C1 segment of cervical spinal cord (tissue), 14 donors: Measurements from ENCODE around the gene CLEC4G.
A peak's percentile ranks its signal among the peaks of the same experiment; 100 is the strongest.

Source experiments
- DNase-seq, 14 donors: peaks; one replicate each; lab custom pipeline; 2025; lab: John Stamatoyannopoulos, UW

The CLEC4G gene

GRCh38 chr19:7729831-7730285 lies 2.1 kb downstream of the CLEC4G start:
- DNase-seq: peak in 1 of 14 donors; percentile 40

- DNase-seq: no peak
Observed at GRCh38 chr19:7729211-7729610, 2.7 kb downstream of the CLEC4G start.

GRCh38 chr19:7725791-7726190 lies 6.1 kb downstream of the CLEC4G start:
- no peak for DNase-seq

GRCh38 chr19:7722231-7722651 lies 9.7 kb downstream of the CLEC4G start:
- peak in 1 of 14 donors; percentile 88 for DNase-seq

GRCh38 chr19:7720351-7720750 lies 11.6 kb downstream of the CLEC4G start:
- DNase-seq: no peak

- no peak for DNase-seq
Observed at GRCh38 chr19:7718668-7719067, 13.2 kb downstream of the CLEC4G start.

GRCh38 chr19:7716762-7717161 lies 15.1 kb downstream of the CLEC4G start:
- DNase-seq: no peak

- DNase-seq: peak in 1 of 14 donors; percentile 81
Observed at GRCh38 chr19:7715671-7716070, 16.2 kb downstream of the CLEC4G start.

- no peak for DNase-seq
Observed at GRCh38 chr19:7710616-7711015, 21.3 kb downstream of the CLEC4G start.

GRCh38 chr19:7709932-7710460 lies 21.9 kb downstream of the CLEC4G start:
- DNase-seq: no peak

GRCh38 chr19:7706955-7707456 lies 24.9 kb downstream of the CLEC4G start:
- no peak for DNase-seq

- DNase-seq: no peak
Observed at GRCh38 chr19:7706188-7706954, 25.5 kb downstream of the CLEC4G start.

- DNase-seq: peak in 4 of 14 donors; percentile 1 to 11 (median 1)
Observed at GRCh38 chr19:7705387-7706187, 26.3 kb downstream of the CLEC4G start.

GRCh38 chr19:7704280-7705060 lies 27.4 kb downstream of the CLEC4G start:
- DNase-seq: no peak

GRCh38 chr19:7703332-7703731 lies 28.6 kb downstream of the CLEC4G start:
- no peak for DNase-seq

GRCh38 chr19:7701654-7702457 lies 30.1 kb downstream of the CLEC4G start, which contains the start of gene FCER2:
Gene FCER2, minus strand, starts transcription at chr19:7702131. Its CDS starts 2,371 bp downstream, at chr19:7699760.
- DNase-seq: no peak

- DNase-seq: no peak
Observed at GRCh38 chr19:7701049-7701653, 30.8 kb downstream of the CLEC4G start.

- DNase-seq: no peak
Observed at GRCh38 chr19:7699417-7700401, 32.2 kb downstream of the CLEC4G start.

- no peak for DNase-seq
Observed at GRCh38 chr19:7699003-7699402, 32.9 kb downstream of the CLEC4G start.
